ENCODE results near the gene TNFAIP8. TPM values are rescaled to one million over a fixed set of nuclear protein-coding genes. Genes with fewer than 3 reads are reported as not detected.

Gene TNFAIP8
- total and polyA plus RNA-seq, 2 donors (not counting 1 experiment from before 2014, with no cell fraction given) = 67.3 to 109 TPM

- TF ChIP-seq CTCF (IDR thresholded peaks at IDR 0.05) (no peak), EZH2 (IDR thresholded peaks at IDR 0.05; ENCODE audit: borderline replicate concordance, insufficient read depth, low read depth, low read length, poor library complexity, severe bottlenecking) (no peak)
- Histone ChIP-seq H3K4me3 (ENCODE audit: control extremely low read depth in 1 of 5, extremely low read depth in 1 of 5, insufficient read depth in 1 of 5, low read depth in 2 of 5, low read length in 4 of 5) (no peak overlapping the region), H2AFZ (ENCODE audit: insufficient read depth, low read depth, low read length, poor library complexity, severe bottlenecking) (no peak overlapping the region), H3K9ac (ENCODE audit: low read length) (no peak overlapping the region), H3K27ac (ENCODE audit: low read length in 2 of 2) (peak overlapping the region in 1 of 2 donors; percentile 42), H3K36me3 (replicated peaks in 1 of 2; ENCODE audit: control extremely low read depth in 1 of 2, control insufficient read depth in 1 of 2, extremely low read depth in 1 of 2, insufficient read depth in 2 of 2, low read length in 1 of 2) (no peaks in the 10 kb centered on the region), H3K4me2 (replicated peaks; ENCODE audit: low read depth, low read length, poor library complexity, severe bottlenecking) (peak overlapping the region; percentile 25), H3K4me1 (ENCODE audit: control insufficient read depth in 2 of 2, insufficient read depth in 2 of 2, low read length in 2 of 2) (peaks cover 88 to 97% of the 10 kb centered on the region in 2 donors), H3K27me3 (replicated peaks in 1 of 4; ENCODE audit: control extremely low read depth in 1 of 4, control insufficient read depth in 3 of 4, insufficient read depth in 4 of 4, low read length in 3 of 4) (no peaks in the 10 kb centered on the region), H4K20me1 (ENCODE audit: control insufficient read depth, insufficient read depth, low read length, poor library complexity, severe bottlenecking) (peaks cover 12% of the 10 kb centered on the region), H3K9me3 (ENCODE audit: control extremely low read depth in 1 of 3, control insufficient read depth in 2 of 3, insufficient read depth in 1 of 3, low read length in 2 of 3) (no peaks in the 10 kb centered on the region), H3K79me2 (ENCODE audit: control insufficient read depth, insufficient read depth, low read length) (peaks cover 99% of the 10 kb centered on the region)
- 100% methylated on average over 3 of the region's 5 CpGs for WGBS (ENCODE audit: insufficient coverage)
- ChIA-PET POLR2A (no interaction called here), CTCF (interaction anchor here (11.6 kb wide), 1 partner anchor 89 kb away, joined by 195 read pairs; no protein-coding TSS in a partner anchor)
- ATAC-seq (ENCODE audit: low read depth) (no peak), DNase-seq (no peak)
- H3K27ac Mint-ChIP-seq = peak overlapping the region; percentile 83
- intact Hi-C loops (cut with micrococcal nuclease) = loop anchor here (5.0 kb wide), 1 partner anchor 333 kb away; the partner anchor contains the start of gene DTWD2
- peaks cover 90% of the 10 kb centered on the region for H3K4me1 Mint-ChIP-seq
- H3K27me3 Mint-ChIP-seq = no peaks in the 10 kb centered on the region
- peak overlapping the region; percentile 17 for H3K4me3 Mint-ChIP-seq
- H3K9me3 Mint-ChIP-seq (ENCODE audit: insufficient read depth) = no peaks in the 10 kb centered on the region
Measured at GRCh38 chr5:119319890-119320289, 35.9 kb upstream of the TNFAIP8 start.

GRCh38 chr5:119321569-119322311 lies 34.1 kb upstream of the TNFAIP8 start:
- no peaks in the 10 kb centered on the region for H3K27me3 ChIP-seq (replicated peaks in 1 of 4; ENCODE audit: control extremely low read depth in 1 of 4, control insufficient read depth in 3 of 4, insufficient read depth in 4 of 4, low read length in 3 of 4)
- H2AFZ ChIP-seq (ENCODE audit: insufficient read depth, low read depth, low read length, poor library complexity, severe bottlenecking) = no peak overlapping the region
- no peak for ATAC-seq (ENCODE audit: low read depth)
- H3K4me2 ChIP-seq (replicated peaks; ENCODE audit: low read depth, low read length, poor library complexity, severe bottlenecking) = peak overlapping the region; percentile 23
- Mint-ChIP-seq H3K4me3 (no peak overlapping the region), H3K27ac (peak overlapping the region; percentile 80), H3K9me3 (ENCODE audit: insufficient read depth) (no peaks in the 10 kb centered on the region), H3K27me3 (no peaks in the 10 kb centered on the region), H3K4me1 (peaks cover 88% of the 10 kb centered on the region)
- intact Hi-C loops (cut with micrococcal nuclease) = no loop called here
- H3K4me1 ChIP-seq (ENCODE audit: control insufficient read depth in 2 of 2, insufficient read depth in 2 of 2, low read length in 2 of 2) = peaks cover 82 to 93% of the 10 kb centered on the region in 2 donors
- TF ChIP-seq EZH2 (IDR thresholded peaks at IDR 0.05; ENCODE audit: borderline replicate concordance, insufficient read depth, low read depth, low read length, poor library complexity, severe bottlenecking) (no peak), CTCF (IDR thresholded peaks at IDR 0.05) (no peak)
- no peak for DNase-seq
- H3K79me2 ChIP-seq (ENCODE audit: control insufficient read depth, insufficient read depth, low read length) = peaks cover 99% of the 10 kb centered on the region
- ChIA-PET CTCF (interaction anchor here (0.7 to 1.2 kb wide), 3 partner anchors 34 to 300 kb away, joined by 4 to 7 read pairs (median 4); partner anchors contain the start of gene TNFAIP8), POLR2A (interaction anchor here (0.9 kb wide), 1 partner anchor 54 kb away, joined by 3 read pairs; no protein-coding TSS in a partner anchor)
- peaks cover 12% of the 10 kb centered on the region for H4K20me1 ChIP-seq (ENCODE audit: control insufficient read depth, insufficient read depth, low read length, poor library complexity, severe bottlenecking)
- H3K27ac ChIP-seq (ENCODE audit: low read length in 2 of 2) = peak overlapping the region; percentile 16 to 69
- H3K4me3 ChIP-seq (ENCODE audit: control extremely low read depth in 1 of 5, extremely low read depth in 1 of 5, insufficient read depth in 1 of 5, low read depth in 2 of 5, low read length in 4 of 5) = no peak overlapping the region
- H3K9me3 ChIP-seq (ENCODE audit: control extremely low read depth in 1 of 3, control insufficient read depth in 2 of 3, insufficient read depth in 1 of 3, low read length in 2 of 3) = no peaks in the 10 kb centered on the region
- 88% methylated on average over 5 of the region's 6 CpGs for WGBS (ENCODE audit: insufficient coverage)
- H3K9ac ChIP-seq (ENCODE audit: low read length) = no peak overlapping the region
- no peaks in the 10 kb centered on the region for H3K36me3 ChIP-seq (replicated peaks in 1 of 2; ENCODE audit: control extremely low read depth in 1 of 2, control insufficient read depth in 1 of 2, extremely low read depth in 1 of 2, insufficient read depth in 2 of 2, low read length in 1 of 2)
